ENCODE measurements around the gene PLXDC1. TPM values are rescaled to one million over a fixed set of nuclear protein-coding genes. Genes with fewer than 3 reads are reported as not detected.
A peak's percentile ranks its signal among the peaks of the same experiment; 100 is the strongest.

Gene PLXDC1
- total and polyA plus RNA-seq, 2 of the 13 experiments (the other 11 are each of a cell fraction or from before 2014, with no cell fraction given), result not detected

DNA sequence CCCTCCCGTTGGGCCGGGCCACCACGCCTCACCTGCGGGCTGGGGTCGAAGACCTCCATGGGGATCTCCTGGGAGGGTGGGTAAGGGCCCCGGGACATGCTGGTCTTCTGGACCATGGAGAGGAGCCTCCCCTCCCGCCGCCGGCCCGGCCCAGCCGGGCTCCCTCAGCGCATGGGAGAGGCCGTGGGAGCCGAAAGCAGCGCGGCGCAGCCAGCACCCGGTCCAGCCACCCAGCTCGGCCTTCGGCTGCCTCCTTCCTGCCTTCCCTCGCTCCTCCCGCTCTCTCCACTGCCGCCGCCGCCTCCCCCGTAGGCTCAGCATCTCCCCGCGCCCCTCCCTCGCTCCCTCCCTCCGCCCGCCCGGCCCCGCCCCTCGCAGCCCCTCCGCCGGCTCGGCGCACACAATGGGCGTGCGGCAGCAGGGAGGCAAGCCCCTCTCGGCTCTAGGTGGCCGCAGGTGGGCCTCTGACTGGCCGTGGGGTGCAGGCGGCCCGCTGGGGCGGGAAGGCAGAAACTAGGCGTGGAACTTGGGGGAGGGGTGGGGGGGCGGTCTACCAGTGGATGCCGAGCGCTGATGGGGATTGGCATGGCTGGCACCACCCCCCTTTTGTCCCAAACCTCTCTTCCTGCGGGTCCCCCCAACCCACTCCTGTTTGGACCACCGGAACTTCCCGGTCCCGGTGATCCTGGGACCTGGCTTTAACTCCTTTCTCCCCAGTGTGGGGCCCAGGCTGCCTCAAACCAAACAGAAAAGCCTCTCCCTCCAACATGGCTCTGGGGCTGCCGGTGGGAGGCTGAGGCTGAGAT lies 46.1 kb upstream of the PLXDC1 start, which contains the start of gene CACNB1 (continued):
- TF ChIP-seq, protein P1, sequence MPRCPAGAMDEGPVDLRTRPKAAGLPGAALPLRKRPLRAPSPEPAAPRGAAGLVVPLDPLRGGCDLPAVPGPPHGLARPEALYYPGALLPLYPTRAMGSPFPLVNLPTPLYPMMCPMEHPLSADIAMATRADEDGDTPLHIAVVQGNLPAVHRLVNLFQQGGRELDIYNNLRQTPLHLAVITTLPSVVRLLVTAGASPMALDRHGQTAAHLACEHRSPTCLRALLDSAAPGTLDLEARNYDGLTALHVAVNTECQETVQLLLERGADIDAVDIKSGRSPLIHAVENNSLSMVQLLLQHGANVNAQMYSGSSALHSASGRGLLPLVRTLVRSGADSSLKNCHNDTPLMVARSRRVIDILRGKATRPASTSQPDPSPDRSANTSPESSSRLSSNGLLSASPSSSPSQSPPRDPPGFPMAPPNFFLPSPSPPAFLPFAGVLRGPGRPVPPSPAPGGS (CRISPR knock-in tag; IDR thresholded peaks at IDR 0.05), result peak; percentile 16; the same call in 1 of the 2 replicates
- peak; percentile 39; the same call in 1 of the 2 replicates for TF ChIP-seq KDM5B (CRISPR knock-in tag; IDR thresholded peaks at IDR 0.05; ENCODE audit: borderline replicate concordance)
- TF ChIP-seq, protein P2, sequence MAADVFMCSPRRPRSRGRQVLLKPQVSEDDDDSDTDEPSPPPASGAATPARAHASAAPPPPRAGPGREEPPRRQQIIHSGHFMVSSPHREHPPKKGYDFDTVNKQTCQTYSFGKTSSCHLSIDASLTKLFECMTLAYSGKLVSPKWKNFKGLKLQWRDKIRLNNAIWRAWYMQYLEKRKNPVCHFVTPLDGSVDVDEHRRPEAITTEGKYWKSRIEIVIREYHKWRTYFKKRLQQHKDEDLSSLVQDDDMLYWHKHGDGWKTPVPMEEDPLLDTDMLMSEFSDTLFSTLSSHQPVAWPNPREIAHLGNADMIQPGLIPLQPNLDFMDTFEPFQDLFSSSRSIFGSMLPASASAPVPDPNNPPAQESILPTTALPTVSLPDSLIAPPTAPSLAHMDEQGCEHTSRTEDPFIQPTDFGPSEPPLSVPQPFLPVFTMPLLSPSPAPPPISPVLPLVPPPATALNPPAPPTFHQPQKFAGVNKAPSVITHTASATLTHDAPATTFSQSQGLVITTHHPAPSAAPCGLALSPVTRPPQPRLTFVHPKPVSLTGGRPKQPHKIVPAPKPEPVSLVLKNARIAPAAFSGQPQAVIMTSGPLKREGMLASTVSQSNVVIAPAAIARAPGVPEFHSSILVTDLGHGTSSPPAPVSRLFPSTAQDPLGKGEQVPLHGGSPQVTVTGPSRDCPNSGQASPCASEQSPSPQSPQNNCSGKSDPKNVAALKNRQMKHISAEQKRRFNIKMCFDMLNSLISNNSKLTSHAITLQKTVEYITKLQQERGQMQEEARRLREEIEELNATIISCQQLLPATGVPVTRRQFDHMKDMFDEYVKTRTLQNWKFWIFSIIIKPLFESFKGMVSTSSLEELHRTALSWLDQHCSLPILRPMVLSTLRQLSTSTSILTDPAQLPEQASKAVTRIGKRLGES (CRISPR knock-in tag; IDR thresholded peaks at IDR 0.05; ENCODE audit: borderline replicate concordance), result no peak
- TF ChIP-seq SRY (CRISPR knock-in tag; IDR thresholded peaks at IDR 0.05), result 0 out of 2 replicates have a peak, but pooled peaks have one; percentile 71
- TF ChIP-seq ZNF350 (CRISPR knock-in tag; IDR thresholded peaks at IDR 0.05; ENCODE audit: borderline replicate concordance, low read depth), result no peak
- TF ChIP-seq ZKSCAN5 (CRISPR knock-in tag; IDR thresholded peaks at IDR 0.05), result no peak
- TF ChIP-seq ZNF274 (CRISPR knock-in tag; IDR thresholded peaks at IDR 0.05), result no peak
- no peak for TF ChIP-seq MED1 (CRISPR knock-in tag; IDR thresholded peaks at IDR 0.05)
- TF ChIP-seq, protein P3, sequence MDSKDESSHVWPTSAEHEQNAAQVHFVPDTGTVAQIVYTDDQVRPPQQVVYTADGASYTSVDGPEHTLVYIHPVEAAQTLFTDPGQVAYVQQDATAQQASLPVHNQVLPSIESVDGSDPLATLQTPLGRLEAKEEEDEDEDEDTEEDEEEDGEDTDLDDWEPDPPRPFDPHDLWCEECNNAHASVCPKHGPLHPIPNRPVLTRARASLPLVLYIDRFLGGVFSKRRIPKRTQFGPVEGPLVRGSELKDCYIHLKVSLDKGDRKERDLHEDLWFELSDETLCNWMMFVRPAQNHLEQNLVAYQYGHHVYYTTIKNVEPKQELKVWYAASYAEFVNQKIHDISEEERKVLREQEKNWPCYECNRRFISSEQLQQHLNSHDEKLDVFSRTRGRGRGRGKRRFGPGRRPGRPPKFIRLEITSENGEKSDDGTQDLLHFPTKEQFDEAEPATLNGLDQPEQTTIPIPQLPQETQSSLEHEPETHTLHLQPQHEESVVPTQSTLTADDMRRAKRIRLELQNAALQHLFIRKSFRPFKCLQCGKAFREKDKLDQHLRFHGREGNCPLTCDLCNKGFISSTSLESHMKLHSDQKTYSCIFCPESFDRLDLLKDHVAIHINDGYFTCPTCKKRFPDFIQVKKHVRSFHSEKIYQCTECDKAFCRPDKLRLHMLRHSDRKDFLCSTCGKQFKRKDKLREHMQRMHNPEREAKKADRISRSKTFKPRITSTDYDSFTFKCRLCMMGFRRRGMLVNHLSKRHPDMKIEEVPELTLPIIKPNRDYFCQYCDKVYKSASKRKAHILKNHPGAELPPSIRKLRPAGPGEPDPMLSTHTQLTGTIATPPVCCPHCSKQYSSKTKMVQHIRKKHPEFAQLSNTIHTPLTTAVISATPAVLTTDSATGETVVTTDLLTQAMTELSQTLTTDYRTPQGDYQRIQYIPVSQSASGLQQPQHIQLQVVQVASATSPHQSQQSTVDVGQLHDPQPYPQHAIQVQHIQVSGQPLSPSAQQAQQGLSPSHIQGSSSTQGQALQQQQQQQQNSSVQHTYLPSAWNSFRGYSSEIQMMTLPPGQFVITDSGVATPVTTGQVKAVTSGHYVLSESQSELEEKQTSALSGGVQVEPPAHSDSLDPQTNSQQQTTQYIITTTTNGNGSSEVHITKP (CRISPR knock-in tag; IDR thresholded peaks at IDR 0.05; ENCODE audit: low read depth), result peak; percentile 19; the same call in 1 of the 2 replicates
- TF ChIP-seq, protein P4, sequence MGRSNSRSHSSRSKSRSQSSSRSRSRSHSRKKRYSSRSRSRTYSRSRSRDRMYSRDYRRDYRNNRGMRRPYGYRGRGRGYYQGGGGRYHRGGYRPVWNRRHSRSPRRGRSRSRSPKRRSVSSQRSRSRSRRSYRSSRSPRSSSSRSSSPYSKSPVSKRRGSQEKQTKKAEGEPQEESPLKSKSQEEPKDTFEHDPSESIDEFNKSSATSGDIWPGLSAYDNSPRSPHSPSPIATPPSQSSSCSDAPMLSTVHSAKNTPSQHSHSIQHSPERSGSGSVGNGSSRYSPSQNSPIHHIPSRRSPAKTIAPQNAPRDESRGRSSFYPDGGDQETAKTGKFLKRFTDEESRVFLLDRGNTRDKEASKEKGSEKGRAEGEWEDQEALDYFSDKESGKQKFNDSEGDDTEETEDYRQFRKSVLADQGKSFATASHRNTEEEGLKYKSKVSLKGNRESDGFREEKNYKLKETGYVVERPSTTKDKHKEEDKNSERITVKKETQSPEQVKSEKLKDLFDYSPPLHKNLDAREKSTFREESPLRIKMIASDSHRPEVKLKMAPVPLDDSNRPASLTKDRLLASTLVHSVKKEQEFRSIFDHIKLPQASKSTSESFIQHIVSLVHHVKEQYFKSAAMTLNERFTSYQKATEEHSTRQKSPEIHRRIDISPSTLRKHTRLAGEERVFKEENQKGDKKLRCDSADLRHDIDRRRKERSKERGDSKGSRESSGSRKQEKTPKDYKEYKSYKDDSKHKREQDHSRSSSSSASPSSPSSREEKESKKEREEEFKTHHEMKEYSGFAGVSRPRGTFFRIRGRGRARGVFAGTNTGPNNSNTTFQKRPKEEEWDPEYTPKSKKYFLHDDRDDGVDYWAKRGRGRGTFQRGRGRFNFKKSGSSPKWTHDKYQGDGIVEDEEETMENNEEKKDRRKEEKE (IDR thresholded peaks at IDR 0.05), result no peak
- no peak for TF ChIP-seq TAF15 (IDR thresholded peaks at IDR 0.05; ENCODE audit: low read depth, low read length, poor library complexity, severe bottlenecking)
- peak; percentile 68; the same call in 1 of the 2 replicates for TF ChIP-seq SAP130 (CRISPR knock-in tag; IDR thresholded peaks at IDR 0.05; ENCODE audit: low read depth)
- TF ChIP-seq, protein P5, sequence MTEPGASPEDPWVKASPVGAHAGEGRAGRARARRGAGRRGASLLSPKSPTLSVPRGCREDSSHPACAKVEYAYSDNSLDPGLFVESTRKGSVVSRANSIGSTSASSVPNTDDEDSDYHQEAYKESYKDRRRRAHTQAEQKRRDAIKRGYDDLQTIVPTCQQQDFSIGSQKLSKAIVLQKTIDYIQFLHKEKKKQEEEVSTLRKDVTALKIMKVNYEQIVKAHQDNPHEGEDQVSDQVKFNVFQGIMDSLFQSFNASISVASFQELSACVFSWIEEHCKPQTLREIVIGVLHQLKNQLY (CRISPR knock-in tag; IDR thresholded peaks at IDR 0.05), result no peak
- TF ChIP-seq FOXK1 (CRISPR knock-in tag; IDR thresholded peaks at IDR 0.05; ENCODE audit: borderline replicate concordance, low read depth), result no peak
- TF ChIP-seq ZNF660 (CRISPR knock-in tag; IDR thresholded peaks at IDR 0.05; ENCODE audit: borderline replicate concordance, low read depth), result no peak
- no peak for TF ChIP-seq KLF9 (CRISPR knock-in tag; IDR thresholded peaks at IDR 0.05; ENCODE audit: low read depth)
